Stimulated activated naive CD4-positive, alpha-beta T cell (primary cell): ENCODE measurements around the gene ZNF302.
"Not testable (repeated sequence)": the region's sequence is repeated elsewhere in the genome, so short reads cannot be mapped to it uniquely, and the experiment has no call there.

ENCODE experiments used
- DNase-seq, 6 experiments: peaks; one replicate each; lab custom pipeline; 2025; lab: John Stamatoyannopoulos, UW

Gene ZNF302

GRCh38 chr19:34673590-34673989, 3.9 kb upstream of the ZNF302 start:
- no peak for DNase-seq

GRCh38 chr19:34675250-34675649, 2.2 kb upstream of the ZNF302 start:
- no peak for DNase-seq

- DNase-seq, result no peak
These were observed 1.6 kb upstream of the ZNF302 start for GRCh38 chr19:34675919-34676318.

GRCh38 chr19:34676697-34677385, 637 bp upstream of the ZNF302 start, which contains the start of gene SCGB2B2:
TSS of gene SCGB2B2 (minus strand) at chr19:34677159. CDS start at chr19:34594563, 82,596 bp downstream.
- DNase-seq, result peak; percentile 66 to 97 (median 76)

GRCh38 chr19:34678085-34678412, 571 bp downstream of the ZNF302 start:
- DNase-seq, result no peak

GRCh38 chr19:34678421-34678820, 943 bp downstream of the ZNF302 start:
- no peak for DNase-seq

GRCh38 chr19:34681478-34681877, 4.0 kb downstream of the ZNF302 start:
- DNase-seq, result no peak

- not testable (repeated sequence) for DNase-seq
These were observed 7.8 kb downstream of the ZNF302 start for GRCh38 chr19:34685266-34685665.

GRCh38 chr19:34686455-34686854, 9.0 kb downstream of the ZNF302 start:
- no peak for DNase-seq

- DNase-seq, result no peak
These were observed 9.9 kb downstream of the ZNF302 start for GRCh38 chr19:34687348-34687747.

- no peak for DNase-seq
These were observed 11.1 kb downstream of the ZNF302 start for GRCh38 chr19:34688592-34688991.

GRCh38 chr19:34690372-34690771, 12.9 kb downstream of the ZNF302 start:
- DNase-seq, result no peak

GRCh38 chr19:34692549-34692948, 15.1 kb downstream of the ZNF302 start:
- no peak for DNase-seq

GRCh38 chr19:34707661-34708060, 30.2 kb downstream of the ZNF302 start:
- no peak for DNase-seq

- DNase-seq, result no peak
These were observed 34.4 kb downstream of the ZNF302 start for GRCh38 chr19:34711890-34712289.

- peak in 5 of 6 experiments; percentile 47 to 81 (median 51) for DNase-seq
These were observed 35.1 kb downstream of the ZNF302 start for GRCh38 chr19:34712395-34713261.

- no peak for DNase-seq
These were observed 35.8 kb downstream of the ZNF302 start for GRCh38 chr19:34713262-34713637.

GRCh38 chr19:34715357-34715756, 37.9 kb downstream of the ZNF302 start:
- DNase-seq, result no peak

- no peak for DNase-seq
These were observed 44.9 kb downstream of the ZNF302 start for GRCh38 chr19:34722353-34722752.

- no peak for DNase-seq
These were observed 47.9 kb downstream of the ZNF302 start for GRCh38 chr19:34725400-34725799.

GRCh38 chr19:34731019-34731829, 53.7 kb downstream of the ZNF302 start:
- DNase-seq, result no peak

GRCh38 chr19:34731964-34732363, 54.5 kb downstream of the ZNF302 start:
- DNase-seq, result no peak
